Liver (tissue), 9 donors: ENCODE results near the gene ASPSCR1. TPM values are rescaled to one million over a fixed set of nuclear protein-coding genes. Genes with fewer than 3 reads are reported as not detected.

Experiments
- DNase-seq: peaks from one replicate; pipeline ENCODE4 v3.0.0-alpha.2; 2017; ENCODE audit warnings: low spot score
- H3K27ac ChIP-seq, 2 donors: one replicate each; pipeline ENCODE4 v1.7.0; 2013; ENCODE audit warnings: inconsistent platforms in 2 of 2, low read length in 2 of 2, control low read depth in 1 of 2, low read depth in 1 of 2, mild to moderate bottlenecking in 1 of 2
- H3K27me3 ChIP-seq, 4 donors: one replicate each; pipeline versions ENCODE4 v1.6.1 to v1.7.0; 2013; ENCODE audit warnings: low read length in 3 of 4, inconsistent platforms in 1 of 4, mild to moderate bottlenecking in 1 of 4, moderate library complexity in 1 of 4; ENCODE audit not compliant: control insufficient read depth in 4 of 4, insufficient read depth in 4 of 4
- H3K36me3 ChIP-seq, 4 donors: one replicate each; pipeline versions ENCODE4 v1.6.1 to v1.7.0; 2013; ENCODE audit warnings: low read length in 3 of 4, mild to moderate bottlenecking in 3 of 4, low read depth in 1 of 4, moderate library complexity in 1 of 4; ENCODE audit not compliant: control insufficient read depth in 4 of 4, insufficient read depth in 3 of 4
- H3K4me1 ChIP-seq, 4 donors: one replicate each; pipeline versions ENCODE4 v1.6.1 to v1.7.0; 2013; ENCODE audit warnings: low read length in 3 of 4, mild to moderate bottlenecking in 3 of 4, moderate library complexity in 1 of 4; ENCODE audit not compliant: control insufficient read depth in 4 of 4, insufficient read depth in 4 of 4
- H3K4me3 ChIP-seq, 3 donors: one replicate each; pipeline versions ENCODE4 v1.6.1 to v1.7.0; 2013; ENCODE audit warnings: low read length in 3 of 3, control low read depth in 1 of 3, low read depth in 1 of 3, mild to moderate bottlenecking in 1 of 3
- H3K9ac ChIP-seq, 2 donors: one replicate each; pipeline ENCODE4 v1.7.0; 2013; ENCODE audit warnings: low read length in 2 of 2, mild to moderate bottlenecking in 2 of 2, moderate library complexity in 2 of 2, control low read depth in 1 of 2, low read depth in 1 of 2
- H3K9me3 ChIP-seq, 4 donors: one replicate each; pipeline versions ENCODE4 v1.6.1 to v1.7.0; 2013; ENCODE audit warnings: low read length in 3 of 4; ENCODE audit not compliant: control insufficient read depth in 4 of 4
- EGR1 ChIP-seq, 2 donors: IDR thresholded peaks; 2 replicates each; pipeline ENCODE4 v1.6.1; 2016 to 2018; ENCODE audit warnings: antibody characterized with exemption in 2 of 2, low read depth in 2 of 2
- FOXA1 ChIP-seq: IDR thresholded peaks from 2 replicates; pipeline ENCODE4 v1.6.1; 2016; ENCODE audit warnings: antibody characterized with exemption
- FOXA2 ChIP-seq: IDR thresholded peaks from 2 replicates; pipeline ENCODE4 v1.6.1; 2016; ENCODE audit warnings: antibody characterized with exemption
- GABPA ChIP-seq, 2 donors: IDR thresholded peaks in 1 of 2; conservative IDR thresholded peaks in 1 of 2; 2 replicates each; pipeline ENCODE4 v1.6.1; 2016; ENCODE audit warnings: antibody characterized with exemption in 2 of 2, mild to moderate bottlenecking in 1 of 2, moderate library complexity in 1 of 2
- HNF4A ChIP-seq, 2 donors: conservative IDR thresholded peaks; 2 replicates each; pipeline ENCODE4 v1.6.1; 2016; ENCODE audit warnings: antibody characterized with exemption in 2 of 2, mild to moderate bottlenecking in 2 of 2
- HNF4G ChIP-seq: IDR thresholded peaks from 2 replicates; pipeline ENCODE4 v1.6.1; 2016; ENCODE audit warnings: antibody characterized with exemption
- JUND ChIP-seq, 2 donors: IDR thresholded peaks; 2 replicates each; pipeline ENCODE4 v1.6.1; 2016; ENCODE audit warnings: antibody characterized with exemption in 2 of 2
- NR2F2 ChIP-seq: IDR thresholded peaks from 2 replicates; pipeline ENCODE4 v1.6.1; 2016; ENCODE audit warnings: antibody characterized with exemption
- RAD21 ChIP-seq, 2 donors: IDR thresholded peaks; 2 replicates each; pipeline ENCODE4 v1.6.1; 2016; ENCODE audit warnings: antibody characterized with exemption in 2 of 2, mild to moderate bottlenecking in 2 of 2
- RXRA ChIP-seq, 2 donors: IDR thresholded peaks; 2 replicates each; pipeline ENCODE4 v1.6.1; 2017 to 2018; ENCODE audit warnings: antibody characterized with exemption in 2 of 2, mild to moderate bottlenecking in 1 of 2
- SP1 ChIP-seq: IDR thresholded peaks from 2 replicates; pipeline ENCODE4 v1.6.1; 2018; ENCODE audit warnings: antibody characterized with exemption, mild to moderate bottlenecking
- TAF1 ChIP-seq: conservative IDR thresholded peaks from 2 replicates; pipeline ENCODE4 v1.6.1; 2016; ENCODE audit warnings: antibody characterized with exemption, mild to moderate bottlenecking
- YY1 ChIP-seq: IDR thresholded peaks from 2 replicates; pipeline ENCODE4 v1.6.1; 2016; ENCODE audit warnings: antibody characterized with exemption, mild to moderate bottlenecking
- WGBS: extraction: QIAGEN DNeasy Blood & Tissue Kit; methylation state at CpG from one replicate; pipeline ENCODE4 v1.1.7; 2013; 5-methylcytosine and 5-hydroxymethylcytosine counted together
- polyA plus RNA-seq, 2 donors: library from polyadenylated mRNA; stranded (reverse) in 1 of 2; unstranded in 1 of 2; fragments of 200-250 nt in 1 of 2; fragments of >200 nt in 1 of 2; fragmentation: Nextera tagmentation in 1 of 2; extraction: Ambion mirVana in 1 of 2; gene quantifications; one replicate each; pipeline versions ENCODE4 v1.2.1 to v1.2.3, GENCODE V29; 2013 to 2015
- total RNA-seq, 2 donors: library from RNA; depleted of rRNA; stranded (reverse); fragments of >200 nt; gene quantifications; one replicate each; pipeline ENCODE4 v1.2.3, GENCODE V29; 2014
- TF ChIP-seq, protein P1 (sequence below): IDR thresholded peaks from 2 replicates; pipeline ENCODE4 v1.6.1; 2016; ENCODE audit warnings: antibody characterized with exemption
- TF ChIP-seq, protein P2 (sequence below): IDR thresholded peaks from 2 replicates; pipeline ENCODE4 v1.6.1; 2016; ENCODE audit warnings: antibody characterized with exemption
- TF ChIP-seq, protein P3 (sequence below): fragments of 150-350 bp; IDR thresholded peaks from 2 replicates; pipeline ENCODE4 v1.5.1; 2017; ENCODE audit warnings: improper control_type of control experiment, low read depth, low read length; ENCODE audit not compliant: missing input control
- TF ChIP-seq, protein P4 (sequence below): IDR thresholded peaks from 2 replicates; pipeline ENCODE4 v1.6.1; 2016; ENCODE audit warnings: antibody characterized with exemption, mild to moderate bottlenecking
- TF ChIP-seq, protein P5 (sequence below): IDR thresholded peaks from 2 replicates; pipeline ENCODE4 v1.6.1; 2016; ENCODE audit warnings: antibody characterized with exemption
- donor health status: healthy.
- donor health status: healthy.
- donor health status: healthy.
- donor health status: healthy.
- donor health status: healthy.

The ASPSCR1 gene, protein sequence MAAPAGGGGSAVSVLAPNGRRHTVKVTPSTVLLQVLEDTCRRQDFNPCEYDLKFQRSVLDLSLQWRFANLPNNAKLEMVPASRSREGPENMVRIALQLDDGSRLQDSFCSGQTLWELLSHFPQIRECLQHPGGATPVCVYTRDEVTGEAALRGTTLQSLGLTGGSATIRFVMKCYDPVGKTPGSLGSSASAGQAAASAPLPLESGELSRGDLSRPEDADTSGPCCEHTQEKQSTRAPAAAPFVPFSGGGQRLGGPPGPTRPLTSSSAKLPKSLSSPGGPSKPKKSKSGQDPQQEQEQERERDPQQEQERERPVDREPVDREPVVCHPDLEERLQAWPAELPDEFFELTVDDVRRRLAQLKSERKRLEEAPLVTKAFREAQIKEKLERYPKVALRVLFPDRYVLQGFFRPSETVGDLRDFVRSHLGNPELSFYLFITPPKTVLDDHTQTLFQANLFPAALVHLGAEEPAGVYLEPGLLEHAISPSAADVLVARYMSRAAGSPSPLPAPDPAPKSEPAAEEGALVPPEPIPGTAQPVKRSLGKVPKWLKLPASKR
- total RNA-seq, result 10 to 100 TPM; 17.8 to 26.2 TPM
- polyA plus RNA-seq, result 10 to 100 TPM; 19.0 to 21.7 TPM

DNA sequence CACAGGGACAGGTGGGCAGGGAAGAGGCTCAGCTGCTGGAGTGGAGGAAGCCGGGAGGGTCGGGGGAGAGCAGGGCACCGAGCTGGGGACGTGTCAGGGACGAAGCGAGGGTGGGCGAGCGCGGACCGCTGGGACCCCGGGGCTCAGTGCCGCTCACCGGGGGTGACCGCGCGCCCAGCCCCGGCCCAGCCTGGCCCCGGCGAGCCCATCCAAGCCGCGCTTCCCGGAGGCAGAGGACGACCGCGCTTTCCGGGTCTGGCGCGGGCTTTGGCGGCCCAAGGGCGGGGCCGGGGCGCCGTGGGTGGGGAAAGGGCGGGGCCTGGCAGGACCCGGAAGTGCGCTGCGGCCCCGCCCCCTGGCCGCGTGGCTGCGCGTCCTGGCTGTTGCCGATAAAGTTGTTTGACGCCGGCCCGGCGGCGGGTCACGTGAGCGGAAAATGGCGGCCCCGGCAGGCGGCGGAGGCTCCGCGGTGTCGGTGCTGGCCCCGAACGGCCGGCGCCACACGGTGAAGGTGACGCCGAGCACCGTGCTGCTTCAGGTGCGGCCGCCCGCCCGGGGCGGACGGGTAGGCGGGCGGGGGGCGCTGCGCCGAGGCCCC lies at the start of gene ASPSCR1:
Gene ASPSCR1, plus strand, starts transcription at position 419 of the 598 bp plus-strand sequence. Its CDS starts 18 bp downstream, at position 437.
- DNase-seq, result peak; percentile 92
- Histone ChIP-seq H3K9me3 (peaks cover 0 to 2% (median 0%) of the 10 kb centered on the region in 4 donors), H3K9ac (peak within 1 kb of the TSS; percentile 73 to 88), H3K4me1 (peaks cover 6 to 27% (median 21%) of the 10 kb centered on the region in 4 donors), H3K27me3 (no peaks in the 10 kb centered on the region), H3K4me3 (peak within 1 kb of the TSS; percentile 81 to 91 (median 85)), H3K36me3 (peaks cover 0 to 3% (median 0%) of the 10 kb centered on the region in 4 donors), H3K27ac (peak within 1 kb of the TSS; percentile 89 to 96)
- WGBS, result under 1% methylated on average over 76 of the region's 76 CpGs
- no peak for TF ChIP-seq HNF4A (conservative IDR thresholded peaks at IDR 0.05)
- TF ChIP-seq FOXA1, result no peak
- peak in 1 of 2 donors; percentile 64 for TF ChIP-seq GABPA (IDR thresholded peaks at IDR 0.05 in 1 of 2, conservative IDR thresholded peaks at IDR 0.05 in 1 of 2)
- TF ChIP-seq, protein P1, sequence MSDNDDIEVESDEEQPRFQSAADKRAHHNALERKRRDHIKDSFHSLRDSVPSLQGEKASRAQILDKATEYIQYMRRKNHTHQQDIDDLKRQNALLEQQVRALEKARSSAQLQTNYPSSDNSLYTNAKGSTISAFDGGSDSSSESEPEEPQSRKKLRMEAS, result no peak
- no peak for TF ChIP-seq JUND (IDR thresholded peaks at IDR 0.05)
- TF ChIP-seq NR2F2, result no peak
- peak; percentile 73 for TF ChIP-seq YY1
- TF ChIP-seq, protein P2, sequence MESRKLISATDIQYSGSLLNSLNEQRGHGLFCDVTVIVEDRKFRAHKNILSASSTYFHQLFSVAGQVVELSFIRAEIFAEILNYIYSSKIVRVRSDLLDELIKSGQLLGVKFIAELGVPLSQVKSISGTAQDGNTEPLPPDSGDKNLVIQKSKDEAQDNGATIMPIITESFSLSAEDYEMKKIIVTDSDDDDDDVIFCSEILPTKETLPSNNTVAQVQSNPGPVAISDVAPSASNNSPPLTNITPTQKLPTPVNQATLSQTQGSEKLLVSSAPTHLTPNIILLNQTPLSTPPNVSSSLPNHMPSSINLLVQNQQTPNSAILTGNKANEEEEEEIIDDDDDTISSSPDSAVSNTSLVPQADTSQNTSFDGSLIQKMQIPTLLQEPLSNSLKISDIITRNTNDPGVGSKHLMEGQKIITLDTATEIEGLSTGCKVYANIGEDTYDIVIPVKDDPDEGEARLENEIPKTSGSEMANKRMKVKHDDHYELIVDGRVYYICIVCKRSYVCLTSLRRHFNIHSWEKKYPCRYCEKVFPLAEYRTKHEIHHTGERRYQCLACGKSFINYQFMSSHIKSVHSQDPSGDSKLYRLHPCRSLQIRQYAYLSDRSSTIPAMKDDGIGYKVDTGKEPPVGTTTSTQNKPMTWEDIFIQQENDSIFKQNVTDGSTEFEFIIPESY, result no peak
- no peak for TF ChIP-seq RAD21 (IDR thresholded peaks at IDR 0.05)
- TF ChIP-seq, protein P3, sequence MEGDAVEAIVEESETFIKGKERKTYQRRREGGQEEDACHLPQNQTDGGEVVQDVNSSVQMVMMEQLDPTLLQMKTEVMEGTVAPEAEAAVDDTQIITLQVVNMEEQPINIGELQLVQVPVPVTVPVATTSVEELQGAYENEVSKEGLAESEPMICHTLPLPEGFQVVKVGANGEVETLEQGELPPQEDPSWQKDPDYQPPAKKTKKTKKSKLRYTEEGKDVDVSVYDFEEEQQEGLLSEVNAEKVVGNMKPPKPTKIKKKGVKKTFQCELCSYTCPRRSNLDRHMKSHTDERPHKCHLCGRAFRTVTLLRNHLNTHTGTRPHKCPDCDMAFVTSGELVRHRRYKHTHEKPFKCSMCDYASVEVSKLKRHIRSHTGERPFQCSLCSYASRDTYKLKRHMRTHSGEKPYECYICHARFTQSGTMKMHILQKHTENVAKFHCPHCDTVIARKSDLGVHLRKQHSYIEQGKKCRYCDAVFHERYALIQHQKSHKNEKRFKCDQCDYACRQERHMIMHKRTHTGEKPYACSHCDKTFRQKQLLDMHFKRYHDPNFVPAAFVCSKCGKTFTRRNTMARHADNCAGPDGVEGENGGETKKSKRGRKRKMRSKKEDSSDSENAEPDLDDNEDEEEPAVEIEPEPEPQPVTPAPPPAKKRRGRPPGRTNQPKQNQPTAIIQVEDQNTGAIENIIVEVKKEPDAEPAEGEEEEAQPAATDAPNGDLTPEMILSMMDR, result no peak
- no peak for TF ChIP-seq HNF4G
- peak; percentile 22 for TF ChIP-seq SP1
- no peak for TF ChIP-seq TAF1
- TF ChIP-seq, protein P4, sequence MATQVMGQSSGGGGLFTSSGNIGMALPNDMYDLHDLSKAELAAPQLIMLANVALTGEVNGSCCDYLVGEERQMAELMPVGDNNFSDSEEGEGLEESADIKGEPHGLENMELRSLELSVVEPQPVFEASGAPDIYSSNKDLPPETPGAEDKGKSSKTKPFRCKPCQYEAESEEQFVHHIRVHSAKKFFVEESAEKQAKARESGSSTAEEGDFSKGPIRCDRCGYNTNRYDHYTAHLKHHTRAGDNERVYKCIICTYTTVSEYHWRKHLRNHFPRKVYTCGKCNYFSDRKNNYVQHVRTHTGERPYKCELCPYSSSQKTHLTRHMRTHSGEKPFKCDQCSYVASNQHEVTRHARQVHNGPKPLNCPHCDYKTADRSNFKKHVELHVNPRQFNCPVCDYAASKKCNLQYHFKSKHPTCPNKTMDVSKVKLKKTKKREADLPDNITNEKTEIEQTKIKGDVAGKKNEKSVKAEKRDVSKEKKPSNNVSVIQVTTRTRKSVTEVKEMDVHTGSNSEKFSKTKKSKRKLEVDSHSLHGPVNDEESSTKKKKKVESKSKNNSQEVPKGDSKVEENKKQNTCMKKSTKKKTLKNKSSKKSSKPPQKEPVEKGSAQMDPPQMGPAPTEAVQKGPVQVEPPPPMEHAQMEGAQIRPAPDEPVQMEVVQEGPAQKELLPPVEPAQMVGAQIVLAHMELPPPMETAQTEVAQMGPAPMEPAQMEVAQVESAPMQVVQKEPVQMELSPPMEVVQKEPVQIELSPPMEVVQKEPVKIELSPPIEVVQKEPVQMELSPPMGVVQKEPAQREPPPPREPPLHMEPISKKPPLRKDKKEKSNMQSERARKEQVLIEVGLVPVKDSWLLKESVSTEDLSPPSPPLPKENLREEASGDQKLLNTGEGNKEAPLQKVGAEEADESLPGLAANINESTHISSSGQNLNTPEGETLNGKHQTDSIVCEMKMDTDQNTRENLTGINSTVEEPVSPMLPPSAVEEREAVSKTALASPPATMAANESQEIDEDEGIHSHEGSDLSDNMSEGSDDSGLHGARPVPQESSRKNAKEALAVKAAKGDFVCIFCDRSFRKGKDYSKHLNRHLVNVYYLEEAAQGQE, result no peak
- peak in 1 of 2 donors; percentile 29 for TF ChIP-seq EGR1 (IDR thresholded peaks at IDR 0.05; ENCODE audit: low read depth in 2 of 2)
- no peak for TF ChIP-seq FOXA2
- TF ChIP-seq RXRA (IDR thresholded peaks at IDR 0.05), result no peak
- TF ChIP-seq, protein P5, sequence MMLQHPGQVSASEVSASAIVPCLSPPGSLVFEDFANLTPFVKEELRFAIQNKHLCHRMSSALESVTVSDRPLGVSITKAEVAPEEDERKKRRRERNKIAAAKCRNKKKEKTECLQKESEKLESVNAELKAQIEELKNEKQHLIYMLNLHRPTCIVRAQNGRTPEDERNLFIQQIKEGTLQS, result no peak
